GM18909 (cell line): ENCODE measurements around the gene PALM2AKAP2.

Experiments
- ATAC-seq: cut with Tn5 transposase; IDR thresholded peaks from one replicate; pipeline ENCODE4 v1.9.1; 2021; ENCODE audit warnings: mild to moderate bottlenecking; ENCODE audit not compliant: unreplicated experiment, poor library complexity

Gene PALM2AKAP2

GRCh38 chr9:109779711-109780452, at the start of gene PALM2AKAP2:
Gene PALM2AKAP2 (plus strand): TSS chr9:109780198. CDS start chr9:109780489, 291 bp downstream.
- no peak for ATAC-seq

GRCh38 chr9:109730228-109730627, 49.8 kb upstream of the PALM2AKAP2 start:
- no peak for ATAC-seq

GRCh38 chr9:109733690-109734089, 46.3 kb upstream of the PALM2AKAP2 start:
- no peak for ATAC-seq

GRCh38 chr9:109734814-109735213, 45.2 kb upstream of the PALM2AKAP2 start:
- no peak for ATAC-seq

GRCh38 chr9:109735801-109736200, 44.2 kb upstream of the PALM2AKAP2 start:
- ATAC-seq: no peak

- no peak for ATAC-seq
Observed at GRCh38 chr9:109737295-109737694, 42.7 kb upstream of the PALM2AKAP2 start.

- no peak for ATAC-seq
Observed at GRCh38 chr9:109739760-109740159, 40.2 kb upstream of the PALM2AKAP2 start.

- ATAC-seq: no peak
Observed at GRCh38 chr9:109742776-109743348, 37.1 kb upstream of the PALM2AKAP2 start.

- no peak for ATAC-seq
Observed at GRCh38 chr9:109743696-109744095, 36.3 kb upstream of the PALM2AKAP2 start.

GRCh38 chr9:109745335-109746283, 34.4 kb upstream of the PALM2AKAP2 start:
- ATAC-seq: no peak

- ATAC-seq: no peak
Observed at GRCh38 chr9:109751253-109751652, 28.7 kb upstream of the PALM2AKAP2 start.

- no peak for ATAC-seq
Observed at GRCh38 chr9:109753308-109753707, 26.7 kb upstream of the PALM2AKAP2 start.

- no peak for ATAC-seq
Observed at GRCh38 chr9:109755040-109755439, 25.0 kb upstream of the PALM2AKAP2 start.

- ATAC-seq: no peak
Observed at GRCh38 chr9:109759589-109759988, 20.4 kb upstream of the PALM2AKAP2 start.

GRCh38 chr9:109765278-109765677, 14.7 kb upstream of the PALM2AKAP2 start:
- ATAC-seq: no peak

GRCh38 chr9:109765830-109766229, 14.2 kb upstream of the PALM2AKAP2 start:
- ATAC-seq: no peak

GRCh38 chr9:109766351-109766750, 13.6 kb upstream of the PALM2AKAP2 start:
- no peak for ATAC-seq

- no peak for ATAC-seq
Observed at GRCh38 chr9:109767404-109767803, 12.6 kb upstream of the PALM2AKAP2 start.

GRCh38 chr9:109767814-109768213, 12.2 kb upstream of the PALM2AKAP2 start:
- ATAC-seq: no peak

GRCh38 chr9:109769250-109769649, 10.7 kb upstream of the PALM2AKAP2 start:
- ATAC-seq: no peak

GRCh38 chr9:109770101-109770500, 9.9 kb upstream of the PALM2AKAP2 start:
- ATAC-seq: no peak
